Activated CD4-positive, alpha-beta T cell treated with anti-CD3 and anti-CD28 coated beads for 36 hours (primary cell): Measurements from ENCODE around the gene CD72. TPM values are rescaled to one million over a fixed set of nuclear protein-coding genes. Genes with fewer than 3 reads are reported as not detected.
"Not testable (repeated sequence)": the region's sequence is repeated elsewhere in the genome, so short reads cannot be mapped to it uniquely, and the experiment has no call there.

ENCODE experiments used
- ATAC-seq: fragments of 200-7000 bp; cut with Tn5 transposase; one replicate; pipeline ENCODE4 v1.10.0; 2021; ENCODE audit warnings: mild to moderate bottlenecking, moderate library complexity
- CTCF ChIA-PET: fragments of 350-600 bp; sonication (Branson Sonifier 250); formaldehyde crosslinking; loops from one replicate; lab custom pipeline; 2021; ENCODE audit warnings: antibody characterized with exemption; lab: Charles Lee
- POLR2A ChIA-PET: fragments of 350-600 bp; sonication (Branson Sonifier 250); formaldehyde crosslinking; loops from one replicate; lab custom pipeline; 2021; ENCODE audit warnings: antibody characterized with exemption, inconsistent platforms; lab: Charles Lee
- DNase-seq: peaks from one replicate; pipeline ENCODE4 v3.0.0-alpha.2; 2020
- H3K27ac Mint-ChIP-seq: one replicate; pipeline ENCODE4 v1.8.0; 2021; ENCODE audit warnings: mixed read lengths
- H3K27me3 Mint-ChIP-seq: one replicate; pipeline ENCODE4 v1.8.0; 2021; ENCODE audit warnings: mixed read lengths
- H3K36me3 Mint-ChIP-seq: one replicate; pipeline ENCODE4 v1.8.0; 2021; ENCODE audit warnings: low read depth, mixed read lengths
- H3K4me1 Mint-ChIP-seq: one replicate; pipeline ENCODE4 v1.8.0; 2021; ENCODE audit warnings: mixed read lengths
- H3K4me3 Mint-ChIP-seq: one replicate; pipeline ENCODE4 v1.8.0; 2021; ENCODE audit warnings: mild to moderate bottlenecking, moderate library complexity, mixed read lengths
- H3K9me3 Mint-ChIP-seq: one replicate; pipeline ENCODE4 v1.8.0; 2021; ENCODE audit warnings: low read depth, mixed read lengths
- intact Hi-C, 2 experiments: fragments of 100-400 bp; cut with DNase I in 1 of 2; cut with micrococcal nuclease in 1 of 2; formaldehyde crosslinking; loops; one replicate each; pipeline versions ENCODE4 v1.14.2 to v1.15.1; 2022 to 2024; cut with DNase I, micrococcal nuclease
- total RNA-seq, 2 experiments: library from RNA; stranded (reverse); gene quantifications; one replicate each; pipeline ENCODE4 v1.2.3, GENCODE V29; 2021

Gene CD72
- total RNA-seq, 2 experiments from 2014 or later: 6.5 to 8.7 TPM

- intact Hi-C loops, H3K27me3 Mint-ChIP-seq, DNase-seq, H3K9me3 Mint-ChIP-seq, POLR2A ChIA-PET: not testable (repeated sequence)
- Mint-ChIP-seq H3K36me3 (peaks cover 23% of the 10 kb centered on the region), H3K4me1 (peaks cover 52% of the 10 kb centered on the region), H3K27ac (peak overlapping the region; percentile 90), H3K4me3 (peak overlapping the region; percentile 32)
- peak; percentile 78 for ATAC-seq
- CTCF ChIA-PET: interaction anchor here (0.8 to 1.8 kb wide), 4 partner anchors 8 to 33 kb away, joined by 4 to 10 read pairs (median 6); partner anchors contain the start of genes CCDC107 and RMRP
These were observed 21.0 kb upstream of the CD72 start for GRCh38 chr9:35639225-35639624.

GRCh38 chr9:35638751-35639150, 20.5 kb upstream of the CD72 start:
- peak; percentile 41 for DNase-seq
- Mint-ChIP-seq H3K4me3 (peak overlapping the region; percentile 26), H3K27ac (peak overlapping the region; percentile 61), H3K4me1 (peaks cover 51% of the 10 kb centered on the region), H3K36me3 (peaks cover 22% of the 10 kb centered on the region)
- H3K9me3 Mint-ChIP-seq, intact Hi-C loops, H3K27me3 Mint-ChIP-seq, ATAC-seq, POLR2A ChIA-PET: not testable (repeated sequence)
- CTCF ChIA-PET: interaction anchor here (0.8 to 1.8 kb wide), 3 partner anchors 9 to 33 kb away, joined by 4 to 7 read pairs (median 5); no protein-coding TSS in a partner anchor

GRCh38 chr9:35637427-35637955, 19.3 kb upstream of the CD72 start:
- H3K27ac Mint-ChIP-seq: peak overlapping the region; percentile 61
- CTCF ChIA-PET, POLR2A ChIA-PET, ATAC-seq, H3K4me3 Mint-ChIP-seq, H3K9me3 Mint-ChIP-seq, H3K27me3 Mint-ChIP-seq, DNase-seq, intact Hi-C loops: not testable (repeated sequence)
- H3K4me1 Mint-ChIP-seq: peaks cover 47% of the 10 kb centered on the region
- H3K36me3 Mint-ChIP-seq: peaks cover 17% of the 10 kb centered on the region

GRCh38 chr9:35636877-35637246, 18.6 kb upstream of the CD72 start:
- ATAC-seq, H3K9me3 Mint-ChIP-seq, DNase-seq, H3K4me3 Mint-ChIP-seq, H3K27me3 Mint-ChIP-seq, POLR2A ChIA-PET, H3K27ac Mint-ChIP-seq, intact Hi-C loops: not testable (repeated sequence)
- CTCF ChIA-PET: interaction anchor here (0.6 to 1.6 kb wide), 2 partner anchors 23 to 60 kb away, joined by 3 read pairs; no protein-coding TSS in a partner anchor
- peaks cover 17% of the 10 kb centered on the region for H3K36me3 Mint-ChIP-seq
- peaks cover 47% of the 10 kb centered on the region for H3K4me1 Mint-ChIP-seq

- Mint-ChIP-seq H3K27me3 (no peaks in the 10 kb centered on the region), H3K4me3 (no peak overlapping the region), H3K4me1 (peaks cover 47% of the 10 kb centered on the region), H3K27ac (no peak overlapping the region), H3K9me3 (peaks cover 5% of the 10 kb centered on the region), H3K36me3 (peaks cover 13% of the 10 kb centered on the region)
- intact Hi-C loops: no loop called here
- no peak for ATAC-seq
- CTCF ChIA-PET: interaction anchor here (0.6 to 1.8 kb wide), 4 partner anchors 11 to 60 kb away, joined by 3 to 9 read pairs (median 3); no protein-coding TSS in a partner anchor
- DNase-seq: no peak
- POLR2A ChIA-PET: no interaction called here
These were observed 18.1 kb upstream of the CD72 start for GRCh38 chr9:35636135-35636876.

GRCh38 chr9:35635730-35636129, 17.5 kb upstream of the CD72 start:
- peaks cover 47% of the 10 kb centered on the region for H3K4me1 Mint-ChIP-seq
- no peak overlapping the region for H3K27ac Mint-ChIP-seq
- peaks cover 5% of the 10 kb centered on the region for H3K9me3 Mint-ChIP-seq
- peaks cover 8% of the 10 kb centered on the region for H3K36me3 Mint-ChIP-seq
- intact Hi-C loops: no loop called here
- H3K27me3 Mint-ChIP-seq: no peaks in the 10 kb centered on the region
- no peak for DNase-seq
- no peak overlapping the region for H3K4me3 Mint-ChIP-seq
- POLR2A ChIA-PET: no interaction called here
- ATAC-seq: no peak
- CTCF ChIA-PET: interaction anchor here (1.2 to 1.8 kb wide), 3 partner anchors 11 to 61 kb away, joined by 3 to 9 read pairs (median 3); no protein-coding TSS in a partner anchor

- ATAC-seq: peak; percentile 39
- POLR2A ChIA-PET: interaction anchor here (0.7 kb wide), 1 partner anchor 1150 kb away, joined by 3 read pairs; no protein-coding TSS in a partner anchor
- CTCF ChIA-PET: interaction anchor here (1.2 to 4.8 kb wide), 5 partner anchors 9 to 153 kb away, joined by 3 to 27 read pairs (median 7); no protein-coding TSS in a partner anchor
- H3K27me3 Mint-ChIP-seq: no peaks in the 10 kb centered on the region
- H3K4me3 Mint-ChIP-seq: no peak overlapping the region
- no peaks in the 10 kb centered on the region for H3K9me3 Mint-ChIP-seq
- no peak overlapping the region for H3K27ac Mint-ChIP-seq
- DNase-seq: no peak
- H3K4me1 Mint-ChIP-seq: peaks cover 5% of the 10 kb centered on the region
- intact Hi-C loops: no loop called here
- H3K36me3 Mint-ChIP-seq: no peaks in the 10 kb centered on the region
These were observed 11.4 kb upstream of the CD72 start for GRCh38 chr9:35629597-35629996.

GRCh38 chr9:35628389-35628991, 10.3 kb upstream of the CD72 start:
- ChIA-PET POLR2A (interaction anchor here (0.5 kb wide), 1 partner anchor 8 kb away, joined by 5 read pairs; no protein-coding TSS in a partner anchor), CTCF (interaction anchor here (0.7 to 4.8 kb wide), 7 partner anchors 8 to 152 kb away, joined by 3 to 27 read pairs (median 5); no protein-coding TSS in a partner anchor)
- peaks cover 3% of the 10 kb centered on the region for H3K4me1 Mint-ChIP-seq
- H3K4me3 Mint-ChIP-seq: no peak overlapping the region
- DNase-seq: no peak
- no peak for ATAC-seq
- no peaks in the 10 kb centered on the region for H3K27me3 Mint-ChIP-seq
- H3K9me3 Mint-ChIP-seq: no peaks in the 10 kb centered on the region
- intact Hi-C loops: no loop called here
- no peak overlapping the region for H3K27ac Mint-ChIP-seq
- no peaks in the 10 kb centered on the region for H3K36me3 Mint-ChIP-seq

GRCh38 chr9:35627575-35627974, 9.4 kb upstream of the CD72 start:
- POLR2A ChIA-PET: no interaction called here
- H3K9me3 Mint-ChIP-seq: no peaks in the 10 kb centered on the region
- no peak overlapping the region for H3K4me3 Mint-ChIP-seq
- DNase-seq: no peak
- no peak for ATAC-seq
- intact Hi-C loops: no loop called here
- peaks cover 3% of the 10 kb centered on the region for H3K4me1 Mint-ChIP-seq
- H3K36me3 Mint-ChIP-seq: no peaks in the 10 kb centered on the region
- H3K27me3 Mint-ChIP-seq: no peaks in the 10 kb centered on the region
- H3K27ac Mint-ChIP-seq: no peak overlapping the region
- CTCF ChIA-PET: interaction anchor here (0.6 to 1.2 kb wide), 2 partner anchors 16 to 65 kb away, joined by 3 read pairs; no protein-coding TSS in a partner anchor

- intact Hi-C loops: loop anchor here (1.0 to 5.0 kb wide), 3 partner anchors 38 to 113 kb away; partner anchors contain the start of genes CCDC107 (in 1 of the 2), CREB3 (in 1 of the 2), RMRP (in 1 of the 2) and TLN1 (in 1 of the 2)
- Mint-ChIP-seq H3K9me3 (no peaks in the 10 kb centered on the region), H3K27me3 (no peaks in the 10 kb centered on the region), H3K4me1 (peaks cover 38% of the 10 kb centered on the region), H3K27ac (peak overlapping the region; percentile 87), H3K4me3 (peak overlapping the region; percentile 40), H3K36me3 (no peaks in the 10 kb centered on the region)
- DNase-seq: peak; percentile 52
- ChIA-PET POLR2A (no interaction called here), CTCF (interaction anchor here (0.7 to 2.3 kb wide), 11 partner anchors 9 to 570 kb away, joined by 3 to 16 read pairs (median 5); partner anchors contain the start of genes ARHGEF39, CCDC107 and RMRP)
- ATAC-seq: peak; percentile 62
These were observed 1.6 kb upstream of the CD72 start for GRCh38 chr9:35619800-35620158.
